GM23338 (cell line): ENCODE data around the gene KCNN2. TPM values are rescaled to one million over a fixed set of nuclear protein-coding genes. Genes with fewer than 3 reads are reported as not detected.

ENCODE experiments used
- ATAC-seq: fragments of 200-7000 bp; cut with Tn5 transposase; 3 replicates; pipeline ENCODE4 v1.9.1; 2020
- DNase-seq: peaks from one replicate; pipeline ENCODE4 v3.0.0-alpha.2; 2015; ENCODE audit warnings: low spot score
- H2AFZ ChIP-seq: fragments of 200-600 bp; sonication (generic); 2 replicates; pipeline ENCODE4 v1.8.0; 2016; ENCODE audit warnings: antibody characterized with exemption, mild to moderate bottlenecking, moderate library complexity
- H3F3A ChIP-seq: fragments of 200-600 bp; sonication (generic); replicated peaks from 2 replicates; pipeline ENCODE4 v1.8.0; 2017; ENCODE audit warnings: antibody characterized with exemption, mixed run types, low read depth
- H3K27ac ChIP-seq: fragments of 200-600 bp; sonication (generic); 2 replicates; pipeline ENCODE4 v1.6.1; 2016; ENCODE audit warnings: low read depth
- H3K27me3 ChIP-seq: fragments of 200-600 bp; sonication (generic); 2 replicates; pipeline ENCODE4 v1.8.0; 2016; ENCODE audit warnings: mild to moderate bottlenecking, mixed run types, moderate library complexity; ENCODE audit not compliant: insufficient read depth
- H3K36me3 ChIP-seq: fragments of 200-600 bp; sonication (generic); 2 replicates; pipeline ENCODE4 v1.8.0; 2016; ENCODE audit warnings: mild to moderate bottlenecking; ENCODE audit not compliant: insufficient read depth
- H3K4me1 ChIP-seq: fragments of 200-600 bp; sonication (generic); 2 replicates; pipeline ENCODE4 v1.8.0; 2016; ENCODE audit warnings: mild to moderate bottlenecking, moderate library complexity; ENCODE audit not compliant: insufficient read depth
- H3K4me2 ChIP-seq: fragments of 200-600 bp; sonication (generic); 2 replicates; pipeline ENCODE4 v1.7.1; 2017; ENCODE audit warnings: mixed run types
- H3K4me3 ChIP-seq: fragments of 200-600 bp; sonication (generic); 2 replicates; pipeline ENCODE4 v1.6.1; 2016; ENCODE audit warnings: mixed run types
- H3K79me2 ChIP-seq: fragments of 200-600 bp; sonication (generic); replicated peaks from 2 replicates; pipeline ENCODE4 v1.8.0; 2017; ENCODE audit warnings: mild to moderate bottlenecking; ENCODE audit not compliant: insufficient read depth
- H3K9me2 ChIP-seq: fragments of 200-600 bp; sonication (generic); 2 replicates; pipeline ENCODE4 v1.8.0; 2017; ENCODE audit not compliant: insufficient read depth
- H4K20me1 ChIP-seq: fragments of 200-600 bp; sonication (generic); replicated peaks from 2 replicates; pipeline ENCODE4 v1.8.0; 2017; ENCODE audit warnings: mild to moderate bottlenecking; ENCODE audit not compliant: insufficient read depth
- H3K27ac Mint-ChIP-seq: 2 replicates; pipeline ENCODE4 v1.8.0; 2020; ENCODE audit warnings: inconsistent platforms, mild to moderate bottlenecking, moderate library complexity, mixed read lengths
- H3K27me3 Mint-ChIP-seq: 3 replicates; pipeline ENCODE4 v1.8.0; 2022; ENCODE audit warnings: low read depth, mild to moderate bottlenecking, moderate library complexity, mixed read lengths, inconsistent platforms; ENCODE audit not compliant: insufficient read depth, poor library complexity
- H3K36me3 Mint-ChIP-seq: 3 replicates; pipeline ENCODE4 v1.8.0; 2021; ENCODE audit warnings: low read depth, mild to moderate bottlenecking, inconsistent platforms, moderate library complexity, mixed read lengths
- H3K4me1 Mint-ChIP-seq: 3 replicates; pipeline ENCODE4 v1.8.0; 2020; ENCODE audit warnings: mild to moderate bottlenecking, inconsistent platforms, mixed read lengths
- H3K4me3 Mint-ChIP-seq: 3 replicates; pipeline ENCODE4 v1.8.0; 2021; ENCODE audit warnings: moderate library complexity, mild to moderate bottlenecking, inconsistent platforms, mixed read lengths
- H3K9me3 Mint-ChIP-seq: 3 replicates; pipeline ENCODE4 v1.8.0; 2020; ENCODE audit warnings: moderate library complexity, mild to moderate bottlenecking, inconsistent platforms, mixed read lengths
- CREB1 ChIP-seq: fragments of 250-450 bp; sonication (Bioruptor Pico); IDR thresholded peaks from 2 replicates; pipeline ENCODE4 v1.5.0; 2020; ENCODE audit warnings: low read depth, mild to moderate bottlenecking, moderate library complexity
- EZH2phosphoT487 ChIP-seq: fragments of 200-600 bp; sonication (generic); IDR thresholded peaks from one replicate; pipeline ENCODE4 v1.8.1; 2018; ENCODE audit warnings: antibody characterized with exemption; ENCODE audit not compliant: unreplicated experiment
- NANOG ChIP-seq: IDR thresholded peaks from 2 replicates; pipeline ENCODE4 v1.6.1; 2016; ENCODE audit warnings: antibody characterized with exemption, borderline replicate concordance
- POLR2AphosphoS5 ChIP-seq: IDR thresholded peaks from 2 replicates; pipeline ENCODE4 v1.6.1; 2016; ENCODE audit warnings: antibody characterized with exemption, low read depth
- STAT1 ChIP-seq: IDR thresholded peaks from one replicate; pipeline ENCODE4 v1.6.1; 2016; ENCODE audit warnings: antibody characterized with exemption; ENCODE audit not compliant: unreplicated experiment
- ZNF114 ChIP-seq: fragments of 250-450 bp; sonication (Bioruptor Pico); IDR thresholded peaks from 2 replicates; pipeline ENCODE4 v1.5.0; 2020; ENCODE audit warnings: mild to moderate bottlenecking, moderate library complexity
- ZNF331 ChIP-seq: fragments of 250-450 bp; sonication (Bioruptor Pico); IDR thresholded peaks from 2 replicates; pipeline ENCODE4 v1.5.0; 2020; ENCODE audit warnings: low read depth, mild to moderate bottlenecking, moderate library complexity
- polyA plus RNA-seq: library from polyadenylated mRNA; unstranded; fragments of >200 nt; fragmentation: Nextera tagmentation; extraction: Ambion mirVana; gene quantifications from 2 replicates; pipeline ENCODE4 v1.2.1, GENCODE V29; 2016
- total RNA-seq: library from RNA; depleted of rRNA; stranded (reverse); fragments of >200 nt; shearing (Covaris generic); gene quantifications from 2 replicates; pipeline ENCODE4 v1.2.3, GENCODE V29; 2014
- TF ChIP-seq, protein P1 (sequence below): IDR thresholded peaks from one replicate; pipeline ENCODE4 v1.6.1; 2018; ENCODE audit warnings: antibody characterized with exemption; ENCODE audit not compliant: unreplicated experiment
- TF ChIP-seq, protein P2 (sequence below), 2 experiments: fragments of 200-600 bp in 1 of 2; sonication (generic) in 1 of 2; conservative IDR thresholded peaks; 2 replicates each; pipeline versions ENCODE4 v1.5.1 to v1.6.1; 2016 to 2017; ENCODE audit warnings: antibody characterized with exemption in 2 of 2, low read depth in 2 of 2, mild to moderate bottlenecking in 2 of 2, moderate library complexity in 1 of 2
- TF ChIP-seq, protein P3 (sequence below): IDR thresholded peaks from 2 replicates; pipeline ENCODE4 v1.6.1; 2016; ENCODE audit warnings: antibody characterized with exemption

KCNN2 gene
- total and polyA plus RNA-seq, 2 experiments from 2014 or later: 14.7 to 15.9 TPM

DNA sequence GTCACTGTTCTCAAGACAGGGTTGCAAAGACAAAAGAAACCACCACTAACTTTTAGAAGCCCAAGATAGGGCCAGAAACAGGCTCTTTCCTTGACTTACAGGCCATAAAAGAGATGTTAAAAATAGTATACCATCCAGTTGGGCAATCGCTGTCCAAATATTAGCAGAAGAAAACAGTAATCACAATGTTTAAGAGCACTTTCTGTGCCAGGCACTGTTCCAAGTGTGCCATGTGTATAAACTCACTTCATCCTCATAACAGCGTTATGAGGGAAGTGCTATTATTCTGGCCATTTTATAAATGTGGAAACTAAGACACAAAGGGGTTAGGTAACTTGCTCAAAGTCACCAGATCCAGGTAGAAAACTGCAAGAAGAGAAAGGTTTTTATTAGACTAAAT lies 111.7 kb downstream of the KCNN2 start (continued):
- TF ChIP-seq, protein P1, sequence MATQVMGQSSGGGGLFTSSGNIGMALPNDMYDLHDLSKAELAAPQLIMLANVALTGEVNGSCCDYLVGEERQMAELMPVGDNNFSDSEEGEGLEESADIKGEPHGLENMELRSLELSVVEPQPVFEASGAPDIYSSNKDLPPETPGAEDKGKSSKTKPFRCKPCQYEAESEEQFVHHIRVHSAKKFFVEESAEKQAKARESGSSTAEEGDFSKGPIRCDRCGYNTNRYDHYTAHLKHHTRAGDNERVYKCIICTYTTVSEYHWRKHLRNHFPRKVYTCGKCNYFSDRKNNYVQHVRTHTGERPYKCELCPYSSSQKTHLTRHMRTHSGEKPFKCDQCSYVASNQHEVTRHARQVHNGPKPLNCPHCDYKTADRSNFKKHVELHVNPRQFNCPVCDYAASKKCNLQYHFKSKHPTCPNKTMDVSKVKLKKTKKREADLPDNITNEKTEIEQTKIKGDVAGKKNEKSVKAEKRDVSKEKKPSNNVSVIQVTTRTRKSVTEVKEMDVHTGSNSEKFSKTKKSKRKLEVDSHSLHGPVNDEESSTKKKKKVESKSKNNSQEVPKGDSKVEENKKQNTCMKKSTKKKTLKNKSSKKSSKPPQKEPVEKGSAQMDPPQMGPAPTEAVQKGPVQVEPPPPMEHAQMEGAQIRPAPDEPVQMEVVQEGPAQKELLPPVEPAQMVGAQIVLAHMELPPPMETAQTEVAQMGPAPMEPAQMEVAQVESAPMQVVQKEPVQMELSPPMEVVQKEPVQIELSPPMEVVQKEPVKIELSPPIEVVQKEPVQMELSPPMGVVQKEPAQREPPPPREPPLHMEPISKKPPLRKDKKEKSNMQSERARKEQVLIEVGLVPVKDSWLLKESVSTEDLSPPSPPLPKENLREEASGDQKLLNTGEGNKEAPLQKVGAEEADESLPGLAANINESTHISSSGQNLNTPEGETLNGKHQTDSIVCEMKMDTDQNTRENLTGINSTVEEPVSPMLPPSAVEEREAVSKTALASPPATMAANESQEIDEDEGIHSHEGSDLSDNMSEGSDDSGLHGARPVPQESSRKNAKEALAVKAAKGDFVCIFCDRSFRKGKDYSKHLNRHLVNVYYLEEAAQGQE: no peak
- no peak for TF ChIP-seq ZNF114 (CRISPR knock-in tag)
- no peak for TF ChIP-seq POLR2AphosphoS5
- TF ChIP-seq STAT1: no peak
- TF ChIP-seq, protein P2, sequence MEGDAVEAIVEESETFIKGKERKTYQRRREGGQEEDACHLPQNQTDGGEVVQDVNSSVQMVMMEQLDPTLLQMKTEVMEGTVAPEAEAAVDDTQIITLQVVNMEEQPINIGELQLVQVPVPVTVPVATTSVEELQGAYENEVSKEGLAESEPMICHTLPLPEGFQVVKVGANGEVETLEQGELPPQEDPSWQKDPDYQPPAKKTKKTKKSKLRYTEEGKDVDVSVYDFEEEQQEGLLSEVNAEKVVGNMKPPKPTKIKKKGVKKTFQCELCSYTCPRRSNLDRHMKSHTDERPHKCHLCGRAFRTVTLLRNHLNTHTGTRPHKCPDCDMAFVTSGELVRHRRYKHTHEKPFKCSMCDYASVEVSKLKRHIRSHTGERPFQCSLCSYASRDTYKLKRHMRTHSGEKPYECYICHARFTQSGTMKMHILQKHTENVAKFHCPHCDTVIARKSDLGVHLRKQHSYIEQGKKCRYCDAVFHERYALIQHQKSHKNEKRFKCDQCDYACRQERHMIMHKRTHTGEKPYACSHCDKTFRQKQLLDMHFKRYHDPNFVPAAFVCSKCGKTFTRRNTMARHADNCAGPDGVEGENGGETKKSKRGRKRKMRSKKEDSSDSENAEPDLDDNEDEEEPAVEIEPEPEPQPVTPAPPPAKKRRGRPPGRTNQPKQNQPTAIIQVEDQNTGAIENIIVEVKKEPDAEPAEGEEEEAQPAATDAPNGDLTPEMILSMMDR (conservative IDR thresholded peaks at IDR 0.05; ENCODE audit: low read depth in 2 of 2): no peak
- no peak for TF ChIP-seq ZNF331 (CRISPR knock-in tag)

DNA sequence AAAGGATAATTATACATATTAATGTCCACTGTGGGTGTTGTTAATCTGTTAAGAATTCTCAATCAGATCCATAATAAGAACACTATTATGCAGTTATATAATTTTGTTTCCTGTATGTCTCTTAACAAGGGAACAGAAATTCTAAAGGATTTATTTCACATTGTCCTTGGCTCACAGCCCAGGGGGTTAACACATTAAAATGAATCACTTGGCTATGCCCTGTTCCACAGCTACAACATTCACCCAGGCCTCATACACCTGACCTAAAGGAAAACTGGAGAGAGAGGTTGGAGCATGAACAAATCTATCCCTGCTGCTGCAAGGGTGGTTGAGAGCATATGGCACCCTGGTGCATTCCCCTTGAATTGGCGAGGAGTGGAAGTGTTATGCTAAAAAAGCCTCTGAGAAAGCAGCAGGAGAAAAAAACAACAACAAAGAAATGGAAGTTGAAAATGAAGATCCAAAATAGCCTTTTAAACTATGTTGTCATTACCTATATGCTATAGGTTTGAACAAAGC lies 116.0 kb downstream of the KCNN2 start:
- Mint-ChIP-seq H3K4me1 (peaks cover 13% of the 10 kb centered on the region), H3K27ac (no peak overlapping the region), H3K36me3 (peaks cover 54% of the 10 kb centered on the region), H3K27me3 (no peaks in the 10 kb centered on the region), H3K9me3 (peaks cover 17% of the 10 kb centered on the region; the same call in 2 of the 3 replicates), H3K4me3 (no peak overlapping the region)
- no peaks in the 10 kb centered on the region for H3K27me3 ChIP-seq
- H4K20me1 ChIP-seq: no peaks in the 10 kb centered on the region
- H3K4me3 ChIP-seq: no peak overlapping the region
- ATAC-seq (peak; percentile 67), DNase-seq (no peak)
- H3K9me2 ChIP-seq: peaks cover 5% of the 10 kb centered on the region
- peaks cover 9% of the 10 kb centered on the region; the same call in 1 of the 2 replicates for H3K4me1 ChIP-seq
- no peak overlapping the region for H2AFZ ChIP-seq
- no peak overlapping the region for H3K4me2 ChIP-seq
- H3K79me2 ChIP-seq: no peaks in the 10 kb centered on the region; the same call in 1 of the 2 replicates
- H3K36me3 ChIP-seq: no peaks in the 10 kb centered on the region
- H3F3A ChIP-seq: no peaks in the 10 kb centered on the region
- H3K27ac ChIP-seq: no peak overlapping the region
- TF ChIP-seq EZH2phosphoT487: no peak
- no peak for TF ChIP-seq STAT1
- no peak for TF ChIP-seq POLR2AphosphoS5
- TF ChIP-seq NANOG: no peak
- TF ChIP-seq, protein P3, sequence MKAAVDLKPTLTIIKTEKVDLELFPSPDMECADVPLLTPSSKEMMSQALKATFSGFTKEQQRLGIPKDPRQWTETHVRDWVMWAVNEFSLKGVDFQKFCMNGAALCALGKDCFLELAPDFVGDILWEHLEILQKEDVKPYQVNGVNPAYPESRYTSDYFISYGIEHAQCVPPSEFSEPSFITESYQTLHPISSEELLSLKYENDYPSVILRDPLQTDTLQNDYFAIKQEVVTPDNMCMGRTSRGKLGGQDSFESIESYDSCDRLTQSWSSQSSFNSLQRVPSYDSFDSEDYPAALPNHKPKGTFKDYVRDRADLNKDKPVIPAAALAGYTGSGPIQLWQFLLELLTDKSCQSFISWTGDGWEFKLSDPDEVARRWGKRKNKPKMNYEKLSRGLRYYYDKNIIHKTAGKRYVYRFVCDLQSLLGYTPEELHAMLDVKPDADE: no peak
- TF ChIP-seq CREB1 (CRISPR knock-in tag): no peak
- no peak for TF ChIP-seq ZNF331 (CRISPR knock-in tag)
- TF ChIP-seq, protein P2 (conservative IDR thresholded peaks at IDR 0.05; ENCODE audit: low read depth in 2 of 2): no peak
